HFF-Myc (cell line): ENCODE measurements around the gene SLC38A3.
A peak's percentile ranks its signal among the peaks of the same experiment; 100 is the strongest.

ENCODE experiments used
- DNase-seq: peaks from one replicate; pipeline ENCODE4 v3.0.0-alpha.2; 2011; ENCODE audit warnings: low read depth; ENCODE audit errors: extremely low read depth
- H3K4me3 ChIP-seq: replicated peaks from 2 replicates; pipeline ENCODE4 v1.5.1; 2011; ENCODE audit warnings: low read depth, mild to moderate bottlenecking, control low read depth, low read length
- CTCF ChIP-seq: IDR thresholded peaks from 2 replicates; pipeline ENCODE4 v1.5.1; 2012; ENCODE audit warnings: mild to moderate bottlenecking, low read depth, low read length, control low read depth; ENCODE audit errors: missing control alignments

SLC38A3 gene

GRCh38 chr3:50230794-50231125, 25.7 kb downstream of the SLC38A3 start:
- H3K4me3 ChIP-seq, result no peak overlapping the region
- TF ChIP-seq CTCF, result no peak
- DNase-seq, result no peak

GRCh38 chr3:50231581-50231980, 26.5 kb downstream of the SLC38A3 start:
- TF ChIP-seq CTCF, result no peak
- H3K4me3 ChIP-seq, result no peak overlapping the region
- no peak for DNase-seq

GRCh38 chr3:50232303-50232702, 27.2 kb downstream of the SLC38A3 start:
- H3K4me3 ChIP-seq, result no peak overlapping the region
- DNase-seq, result no peak
- TF ChIP-seq CTCF, result no peak

GRCh38 chr3:50233176-50233575, 28.1 kb downstream of the SLC38A3 start:
- no peak for TF ChIP-seq CTCF
- no peak for DNase-seq
- no peak overlapping the region for H3K4me3 ChIP-seq

GRCh38 chr3:50235716-50236483, 30.8 kb downstream of the SLC38A3 start, which contains the start of gene GNAI2:
TSS of gene GNAI2 (plus strand) at chr3:50236204. CDS start at chr3:50236336, 132 bp downstream.
- TF ChIP-seq CTCF, result no peak
- peak within 1 kb of the TSS; percentile 86 for H3K4me3 ChIP-seq
- peak; percentile 82 for DNase-seq

GRCh38 chr3:50236484-50237132, 31.5 kb downstream of the SLC38A3 start:
- TF ChIP-seq CTCF, result no peak
- DNase-seq, result no peak
- peak overlapping the region; percentile 86 for H3K4me3 ChIP-seq

GRCh38 chr3:50237133-50237651, 32.1 kb downstream of the SLC38A3 start:
- H3K4me3 ChIP-seq, result peak overlapping the region; percentile 86
- DNase-seq, result no peak
- no peak for TF ChIP-seq CTCF
